H1 (cell line): ENCODE measurements around the gene AP5S1. TPM values are rescaled to one million over a fixed set of nuclear protein-coding genes. Genes with fewer than 3 reads are reported as not detected.

Source experiments
- CTCF ChIA-PET: fragments of 300-600 bp; sonication (Branson Sonifier 250); formaldehyde crosslinking; loops from one replicate; lab custom pipeline; 2021; ENCODE audit not compliant: partially characterized antibody; lab: Charles Lee
- POLR2A ChIA-PET: fragments of 300-600 bp; sonication (Branson Sonifier 250); formaldehyde crosslinking; loops from one replicate; lab custom pipeline; 2021; ENCODE audit warnings: inconsistent platforms; ENCODE audit not compliant: partially characterized antibody; lab: Charles Lee
- DNase-seq, 2 experiments: peaks; one replicate each; pipeline versions ENCODE4 v3.0.0 to v3.0.0-alpha.2; 2010 to 2022; ENCODE audit warnings: low spot score in 2 of 2, low read depth in 1 of 2, mixed read lengths in 1 of 2
- FAIRE-seq: peaks from 2 replicates; lab custom pipeline; 2011; peaks lifted over from hg19 to GRCh38; lab: Jason Lieb, UNC
- H2AFZ ChIP-seq: 2 replicates; pipeline ENCODE4 v1.8.1; 2012; ENCODE audit warnings: low read length, inconsistent platforms
- H2AK5ac ChIP-seq: 2 replicates; pipeline ENCODE4 v1.6.1; 2013; ENCODE audit warnings: low read depth, low read length
- H2BK120ac ChIP-seq: replicated peaks from 2 replicates; pipeline ENCODE3; 2013; ENCODE audit warnings: low read depth, low read length, inconsistent platforms
- H2BK12ac ChIP-seq: 2 replicates; pipeline ENCODE4 v1.6.1; 2013; ENCODE audit warnings: low read depth, low read length
- H2BK15ac ChIP-seq: 2 replicates; pipeline ENCODE4 v1.6.1; 2013; ENCODE audit warnings: low read length
- H2BK20ac ChIP-seq: 2 replicates; pipeline ENCODE4 v1.6.1; 2013; ENCODE audit warnings: low read length
- H2BK5ac ChIP-seq: 2 replicates; pipeline ENCODE4 v1.6.1; 2013; ENCODE audit warnings: low read depth, low read length
- H3K14ac ChIP-seq: 2 replicates; pipeline ENCODE4 v1.6.1; 2013; ENCODE audit warnings: inconsistent platforms; ENCODE audit not compliant: insufficient read length
- H3K18ac ChIP-seq: 2 replicates; pipeline ENCODE4 v1.6.1; 2013; ENCODE audit warnings: low read length; ENCODE audit errors: extremely low read depth
- H3K23ac ChIP-seq: 2 replicates; pipeline ENCODE4 v1.6.1; 2013; ENCODE audit warnings: inconsistent platforms; ENCODE audit not compliant: insufficient read length
- H3K23me2 ChIP-seq: 2 replicates; pipeline ENCODE4 v1.6.1; 2013; ENCODE audit warnings: low read depth, low read length
- H3K27ac ChIP-seq: 2 replicates; pipeline ENCODE4 v1.6.1; 2011; ENCODE audit warnings: low read depth, low read length, inconsistent platforms
- H3K27me3 ChIP-seq, 4 experiments: replicated peaks in 1 of 4; 1 replicate in 1 of 4; 2 replicates in 3 of 4; pipeline versions ENCODE4 v1.6.1 to v1.8.1; 2011 to 2013; ENCODE audit warnings: low read length in 3 of 4, mild to moderate bottlenecking in 3 of 4, inconsistent platforms in 2 of 4, mixed read lengths in 2 of 4, moderate library complexity in 1 of 4; ENCODE audit not compliant: control insufficient read depth in 3 of 4, insufficient read depth in 3 of 4; ENCODE audit errors: extremely low read depth in 1 of 4
- H3K36me3 ChIP-seq, 4 experiments: 2 replicates each; pipeline versions ENCODE4 v1.6.1 to v1.8.1; 2011 to 2013; ENCODE audit warnings: mild to moderate bottlenecking in 4 of 4, low read length in 3 of 4, moderate library complexity in 2 of 4, control low read depth in 1 of 4, inconsistent platforms in 1 of 4; ENCODE audit not compliant: insufficient read depth in 4 of 4, control insufficient read depth in 2 of 4
- H3K4ac ChIP-seq: replicated peaks from 2 replicates; pipeline ENCODE3; 2013; ENCODE audit warnings: low read length, low read depth, mixed read lengths, inconsistent platforms; ENCODE audit not compliant: insufficient read length
- H3K4me1 ChIP-seq, 4 experiments: replicated peaks in 1 of 4; 1 replicate in 1 of 4; 2 replicates in 3 of 4; pipeline versions ENCODE4 v1.6.1 to v1.8.1; 2011 to 2013; ENCODE audit warnings: low read length in 3 of 4, inconsistent platforms in 2 of 4, mixed read lengths in 1 of 4; ENCODE audit not compliant: insufficient read depth in 4 of 4, control insufficient read depth in 3 of 4
- H3K4me2 ChIP-seq, 2 experiments: 2 replicates each; pipeline versions ENCODE4 v1.6.1 to v1.8.1; 2011 to 2013; ENCODE audit warnings: low read depth in 2 of 2, low read length in 2 of 2, control low read depth in 1 of 2, inconsistent platforms in 1 of 2, mild to moderate bottlenecking in 1 of 2; ENCODE audit not compliant: insufficient read depth in 1 of 2
- H3K4me3 ChIP-seq, 4 experiments: fragments of 200-600, 300-600 bp in 1 of 4; sonication (generic), shearing (Covaris generic), sonication (Bioruptor Twin) in 1 of 4; 2 replicates each; pipeline versions ENCODE4 v1.5.1 to v1.8.1; 2011 to 2016; ENCODE audit warnings: low read length in 4 of 4, low read depth in 3 of 4, control low read depth in 2 of 4, inconsistent platforms in 2 of 4, mild to moderate bottlenecking in 2 of 4, mixed read lengths in 1 of 4, moderate library complexity in 1 of 4; ENCODE audit not compliant: insufficient read depth in 2 of 4; ENCODE audit errors: extremely low read depth in 1 of 4
- H3K56ac ChIP-seq: replicated peaks from 2 replicates; pipeline ENCODE3; 2013; ENCODE audit warnings: low read depth, mild to moderate bottlenecking, mixed read lengths, low read length, inconsistent platforms; ENCODE audit not compliant: insufficient read length
- H3K79me1 ChIP-seq: 2 replicates; pipeline ENCODE4 v1.6.1; 2013; ENCODE audit warnings: low read depth, low read length, control low read depth
- H3K79me2 ChIP-seq, 2 experiments: 2 replicates each; pipeline versions ENCODE4 v1.6.1 to v1.8.1; 2012 to 2013; ENCODE audit warnings: low read length in 2 of 2, mild to moderate bottlenecking in 2 of 2, inconsistent platforms in 1 of 2; ENCODE audit not compliant: insufficient read depth in 2 of 2, control insufficient read depth in 1 of 2
- H3K9ac ChIP-seq, 4 experiments: replicated peaks in 1 of 4; 1 replicate in 1 of 4; 2 replicates in 3 of 4; pipeline versions ENCODE4 v1.6.1 to v1.8.1; 2011 to 2013; ENCODE audit warnings: low read depth in 3 of 4, low read length in 3 of 4, control low read depth in 2 of 4, mild to moderate bottlenecking in 2 of 4, moderate library complexity in 2 of 4, inconsistent platforms in 1 of 4; ENCODE audit errors: extremely low read depth in 1 of 4
- H3K9me3 ChIP-seq, 2 experiments: 2 replicates each; pipeline versions ENCODE4 v1.6.1 to v1.8.1; 2012 to 2013; ENCODE audit warnings: mild to moderate bottlenecking in 2 of 2, moderate library complexity in 2 of 2, control low read depth in 1 of 2, inconsistent platforms in 1 of 2, low read depth in 1 of 2, low read length in 1 of 2, mixed read lengths in 1 of 2; ENCODE audit not compliant: insufficient read depth in 2 of 2
- H4K20me1 ChIP-seq, 2 experiments: replicated peaks in 1 of 2; 2 replicates each; pipeline versions ENCODE3 to v1.8.1; 2011 to 2013; ENCODE audit warnings: inconsistent platforms in 2 of 2, low read length in 2 of 2, mild to moderate bottlenecking in 1 of 2; ENCODE audit not compliant: insufficient read depth in 2 of 2, control insufficient read depth in 1 of 2
- H4K5ac ChIP-seq: 2 replicates; pipeline ENCODE4 v1.6.1; 2013; ENCODE audit warnings: low read length, low read depth, mixed read lengths, inconsistent platforms; ENCODE audit not compliant: insufficient read length
- H4K8ac ChIP-seq: 2 replicates; pipeline ENCODE4 v1.8.0; 2013; ENCODE audit warnings: mild to moderate bottlenecking, moderate library complexity, low read length, inconsistent platforms; ENCODE audit not compliant: insufficient read depth; ENCODE audit errors: extremely low read depth
- H4K91ac ChIP-seq: replicated peaks from 2 replicates; pipeline ENCODE3; 2013; ENCODE audit warnings: low read length, mixed read lengths, inconsistent platforms; ENCODE audit not compliant: insufficient read length
- ASH2L ChIP-seq: fragments of 200-600, 300-600 bp; sonication (generic); IDR thresholded peaks from one replicate; pipeline ENCODE4 v1.7.1; 2017; ENCODE audit warnings: low read length
- JUND ChIP-seq: IDR thresholded peaks from 2 replicates; pipeline ENCODE4 v1.6.1; 2011; ENCODE audit warnings: mild to moderate bottlenecking, improper control_type of control experiment, low read length
- NRF1 ChIP-seq: IDR thresholded peaks from 2 replicates; pipeline ENCODE4 v1.6.1; 2011; ENCODE audit warnings: mild to moderate bottlenecking, low read depth, low read length, improper control_type of control experiment
- POLR2A ChIP-seq, 2 experiments: IDR thresholded peaks; 1 replicate in 1 of 2; 2 replicates in 1 of 2; pipeline ENCODE4 v1.6.1; 2011; ENCODE audit warnings: low read depth in 2 of 2, low read length in 2 of 2, mild to moderate bottlenecking in 2 of 2; ENCODE audit errors: control extremely low read depth in 1 of 2
- SP4 ChIP-seq: IDR thresholded peaks from 2 replicates; pipeline ENCODE4 v1.6.1; 2012; ENCODE audit warnings: low read length, inconsistent platforms
- WGBS, 2 experiments: shearing (Covaris generic) in 1 of 2; methylation state at CpG; one replicate each; pipeline versions ENCODE4 v1.1.6 to v1.1.7; 2013 to 2015; ENCODE audit warnings: low lambda C conversion rate in 2 of 2, mixed read lengths in 2 of 2, inconsistent platforms in 1 of 2, low coverage in 1 of 2, missing lambda C conversion rate in 1 of 2; ENCODE audit not compliant: insufficient replicate concordance in 2 of 2, insufficient coverage in 1 of 2, insufficient read length in 1 of 2; ENCODE audit errors: extremely low coverage in 1 of 2, missing lambda C conversion rate in 1 of 2; 5-methylcytosine and 5-hydroxymethylcytosine counted together
- polyA plus RNA-seq, 7 experiments: library from polyadenylated mRNA; depleted of rRNA in 3 of 7; stranded (reverse) in 5 of 7; unstranded in 2 of 7; fragments of >200 nt in 5 of 7; fragments of 200-250 nt in 2 of 7; gene quantifications; 1 replicate in 5 of 7; 2 replicates in 1 of 7; 4 replicates in 1 of 7; pipeline versions ENCODE4 v1.2.1 to v1.2.3, GENCODE V29; 2011 to 2013; ENCODE audit warnings: missing spikeins in 2 of 7, mixed read lengths in 2 of 7
- total RNA-seq: library from RNA; stranded (reverse); fragmentation: NEBNext Ultra II Directional; extraction: Animal tissue kit (Norgen Biotek cat#: 25700); gene quantifications from 2 replicates; pipeline ENCODE4 v1.2.1, GENCODE V29; 2021

AP5S1 gene
- total and polyA plus RNA-seq, 2 of the 8 experiments (the other 6 are each of a cell fraction or from before 2014, with no cell fraction given): 3.3 to 3.7 TPM

- no peaks in the 10 kb centered on the region; the same call in 1 of the 2 replicates for H3K79me1 ChIP-seq
- H4K20me1 ChIP-seq: peaks cover 3% of the 10 kb centered on the region in 2 experiments
- no peak overlapping the region for H2BK12ac ChIP-seq
- no peak overlapping the region for H4K5ac ChIP-seq
- H2BK15ac ChIP-seq: no peak overlapping the region
- H3K27me3 ChIP-seq: no peaks in the 10 kb centered on the region
- H4K91ac ChIP-seq: no peak overlapping the region
- WGBS, 2 experiments: 92% methylated on average over 2 of the region's 11 CpGs; no CpG with 5 or more reads in 1 of the 2 experiments
- H3K4me3 ChIP-seq: no peak overlapping the region
- no peak overlapping the region for H3K14ac ChIP-seq
- no peak overlapping the region for H2AK5ac ChIP-seq
- ChIA-PET CTCF (interaction anchor here (0.5 to 1.3 kb wide), 3 partner anchors 10 to 267 kb away, joined by 3 read pairs; no protein-coding TSS in a partner anchor), POLR2A (interaction anchor here (0.7 to 2.1 kb wide), 3 partner anchors 14 to 61 kb away, joined by 3 to 9 read pairs (median 3); partner anchors contain the start of gene AP5S1)
- H3K36me3 ChIP-seq: peaks cover 4 to 35% (median 30%) of the 10 kb centered on the region in 4 experiments
- DNase-seq: no peak
- no peak overlapping the region; the same call in 1 of the 2 replicates for H4K8ac ChIP-seq
- H3K27ac ChIP-seq: no peak overlapping the region; the same call in 1 of the 2 replicates
- no peaks in the 10 kb centered on the region for H3K79me2 ChIP-seq
- no peak overlapping the region for H2BK20ac ChIP-seq
- H3K4ac ChIP-seq: no peak overlapping the region
- no peak overlapping the region for H3K56ac ChIP-seq
- H3K4me1 ChIP-seq: peaks cover 10 to 28% (median 20%) of the 10 kb centered on the region in 4 experiments
- FAIRE-seq: no peak
- no peak overlapping the region for H3K23ac ChIP-seq
- no peak overlapping the region for H2BK120ac ChIP-seq
- H3K18ac ChIP-seq: no peak overlapping the region
- H3K9ac ChIP-seq: no peak overlapping the region
- no peak overlapping the region for H2BK5ac ChIP-seq
- no peak overlapping the region for H3K4me2 ChIP-seq
- H3K23me2 ChIP-seq: no peaks in the 10 kb centered on the region
- H3K9me3 ChIP-seq: no peaks in the 10 kb centered on the region
- TF ChIP-seq JUND: no peak
- no peak for TF ChIP-seq ASH2L
- no peak for TF ChIP-seq SP4
- TF ChIP-seq NRF1: no peak
- TF ChIP-seq POLR2A (IDR thresholded peaks at IDR 0.05; ENCODE audit: control extremely low read depth in 1 of 2, low read depth in 2 of 2, low read length in 2 of 2): no peak
- no peak overlapping the region for H2AFZ ChIP-seq
Observed at GRCh38 chr20:3804781-3805180, 15.6 kb upstream of the AP5S1 start.
